Loucy (cell line): ENCODE results near the gene ACOT8.

ENCODE experiments used
- CTCF ChIP-seq: fragments of 200-600 bp; sonication (generic); conservative IDR thresholded peaks from 2 replicates; pipeline ENCODE4 v1.5.1; 2014; ENCODE audit warnings: mild to moderate bottlenecking, antibody characterized with exemption, low read length
- EZH2phosphoT487 ChIP-seq: fragments of 200-600 bp; IDR thresholded peaks from 2 replicates; pipeline ENCODE4 v1.6.1; 2018; ENCODE audit warnings: antibody characterized with exemption, mild to moderate bottlenecking, moderate library complexity, borderline replicate concordance

GRCh38 chr20:45890985-45891983, 34.1 kb upstream of the ACOT8 start, which contains the start of the genes CTSA and NEURL2:
- TF ChIP-seq CTCF (no peak), EZH2phosphoT487 (no peak)
